Upper lobe of left lung (tissue), 4 donors: ENCODE measurements around the gene KATNBL1.

ENCODE experiments used
- EP300 ChIP-seq, 4 donors: sonication (generic); formaldehyde crosslinking; IDR thresholded peaks; one replicate each; pipeline ENCODE4 v1.5.1; 2017; ENCODE audit warnings: antibody characterized with exemption in 4 of 4, control low read depth in 2 of 4
- POLR2A ChIP-seq, 4 donors: fragments of 450-650 bp; IDR thresholded peaks; one replicate each; pipeline ENCODE4 v1.5.1; 2016 to 2017; ENCODE audit warnings: antibody characterized with exemption in 4 of 4, mild to moderate bottlenecking in 2 of 4

GRCh38 chr15:34252545-34252944 lies 42.6 kb upstream of the KATNBL1 start:
- TF ChIP-seq POLR2A (IDR thresholded peaks at IDR 0.05) (no peak), EP300 (IDR thresholded peaks at IDR 0.05) (no peak)
